Measurements from ENCODE around the gene SENP1. TPM values are rescaled to one million over a fixed set of nuclear protein-coding genes. Genes with fewer than 3 reads are reported as not detected.

The SENP1 gene
- total and polyA plus RNA-seq, 2 of the 13 experiments (the other 11 are each of a cell fraction or from before 2014, with no cell fraction given), result 14.0 to 20.2 TPM

DNA sequence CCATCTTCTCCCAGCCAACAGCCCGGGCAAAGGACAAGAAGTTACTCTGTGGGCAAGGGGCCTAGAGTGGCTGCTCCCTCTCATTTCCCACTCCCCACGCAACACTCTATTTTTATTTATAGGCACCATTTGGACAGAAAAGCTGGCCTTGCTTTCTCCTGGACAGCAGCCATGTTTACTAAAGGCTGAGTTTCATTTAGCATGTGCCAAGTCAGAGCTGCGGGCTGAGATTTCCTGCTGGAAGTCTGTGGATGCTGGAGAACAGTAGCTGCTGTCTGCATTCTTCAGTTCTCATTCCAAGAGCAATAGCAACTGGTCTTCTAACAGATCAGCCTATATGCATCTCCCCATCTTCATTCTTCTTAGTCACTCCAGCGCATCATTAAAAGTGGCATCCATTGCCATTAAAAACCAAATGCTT lies 109.9 kb downstream of the SENP1 start (continued):
- TF ChIP-seq, protein P1, sequence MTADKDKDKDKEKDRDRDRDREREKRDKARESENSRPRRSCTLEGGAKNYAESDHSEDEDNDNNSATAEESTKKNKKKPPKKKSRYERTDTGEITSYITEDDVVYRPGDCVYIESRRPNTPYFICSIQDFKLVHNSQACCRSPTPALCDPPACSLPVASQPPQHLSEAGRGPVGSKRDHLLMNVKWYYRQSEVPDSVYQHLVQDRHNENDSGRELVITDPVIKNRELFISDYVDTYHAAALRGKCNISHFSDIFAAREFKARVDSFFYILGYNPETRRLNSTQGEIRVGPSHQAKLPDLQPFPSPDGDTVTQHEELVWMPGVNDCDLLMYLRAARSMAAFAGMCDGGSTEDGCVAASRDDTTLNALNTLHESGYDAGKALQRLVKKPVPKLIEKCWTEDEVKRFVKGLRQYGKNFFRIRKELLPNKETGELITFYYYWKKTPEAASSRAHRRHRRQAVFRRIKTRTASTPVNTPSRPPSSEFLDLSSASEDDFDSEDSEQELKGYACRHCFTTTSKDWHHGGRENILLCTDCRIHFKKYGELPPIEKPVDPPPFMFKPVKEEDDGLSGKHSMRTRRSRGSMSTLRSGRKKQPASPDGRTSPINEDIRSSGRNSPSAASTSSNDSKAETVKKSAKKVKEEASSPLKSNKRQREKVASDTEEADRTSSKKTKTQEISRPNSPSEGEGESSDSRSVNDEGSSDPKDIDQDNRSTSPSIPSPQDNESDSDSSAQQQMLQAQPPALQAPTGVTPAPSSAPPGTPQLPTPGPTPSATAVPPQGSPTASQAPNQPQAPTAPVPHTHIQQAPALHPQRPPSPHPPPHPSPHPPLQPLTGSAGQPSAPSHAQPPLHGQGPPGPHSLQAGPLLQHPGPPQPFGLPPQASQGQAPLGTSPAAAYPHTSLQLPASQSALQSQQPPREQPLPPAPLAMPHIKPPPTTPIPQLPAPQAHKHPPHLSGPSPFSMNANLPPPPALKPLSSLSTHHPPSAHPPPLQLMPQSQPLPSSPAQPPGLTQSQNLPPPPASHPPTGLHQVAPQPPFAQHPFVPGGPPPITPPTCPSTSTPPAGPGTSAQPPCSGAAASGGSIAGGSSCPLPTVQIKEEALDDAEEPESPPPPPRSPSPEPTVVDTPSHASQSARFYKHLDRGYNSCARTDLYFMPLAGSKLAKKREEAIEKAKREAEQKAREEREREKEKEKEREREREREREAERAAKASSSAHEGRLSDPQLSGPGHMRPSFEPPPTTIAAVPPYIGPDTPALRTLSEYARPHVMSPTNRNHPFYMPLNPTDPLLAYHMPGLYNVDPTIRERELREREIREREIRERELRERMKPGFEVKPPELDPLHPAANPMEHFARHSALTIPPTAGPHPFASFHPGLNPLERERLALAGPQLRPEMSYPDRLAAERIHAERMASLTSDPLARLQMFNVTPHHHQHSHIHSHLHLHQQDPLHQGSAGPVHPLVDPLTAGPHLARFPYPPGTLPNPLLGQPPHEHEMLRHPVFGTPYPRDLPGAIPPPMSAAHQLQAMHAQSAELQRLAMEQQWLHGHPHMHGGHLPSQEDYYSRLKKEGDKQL (CRISPR knock-in tag; IDR thresholded peaks at IDR 0.05; ENCODE audit: low read depth), result no peak
- TF ChIP-seq, protein P2, sequence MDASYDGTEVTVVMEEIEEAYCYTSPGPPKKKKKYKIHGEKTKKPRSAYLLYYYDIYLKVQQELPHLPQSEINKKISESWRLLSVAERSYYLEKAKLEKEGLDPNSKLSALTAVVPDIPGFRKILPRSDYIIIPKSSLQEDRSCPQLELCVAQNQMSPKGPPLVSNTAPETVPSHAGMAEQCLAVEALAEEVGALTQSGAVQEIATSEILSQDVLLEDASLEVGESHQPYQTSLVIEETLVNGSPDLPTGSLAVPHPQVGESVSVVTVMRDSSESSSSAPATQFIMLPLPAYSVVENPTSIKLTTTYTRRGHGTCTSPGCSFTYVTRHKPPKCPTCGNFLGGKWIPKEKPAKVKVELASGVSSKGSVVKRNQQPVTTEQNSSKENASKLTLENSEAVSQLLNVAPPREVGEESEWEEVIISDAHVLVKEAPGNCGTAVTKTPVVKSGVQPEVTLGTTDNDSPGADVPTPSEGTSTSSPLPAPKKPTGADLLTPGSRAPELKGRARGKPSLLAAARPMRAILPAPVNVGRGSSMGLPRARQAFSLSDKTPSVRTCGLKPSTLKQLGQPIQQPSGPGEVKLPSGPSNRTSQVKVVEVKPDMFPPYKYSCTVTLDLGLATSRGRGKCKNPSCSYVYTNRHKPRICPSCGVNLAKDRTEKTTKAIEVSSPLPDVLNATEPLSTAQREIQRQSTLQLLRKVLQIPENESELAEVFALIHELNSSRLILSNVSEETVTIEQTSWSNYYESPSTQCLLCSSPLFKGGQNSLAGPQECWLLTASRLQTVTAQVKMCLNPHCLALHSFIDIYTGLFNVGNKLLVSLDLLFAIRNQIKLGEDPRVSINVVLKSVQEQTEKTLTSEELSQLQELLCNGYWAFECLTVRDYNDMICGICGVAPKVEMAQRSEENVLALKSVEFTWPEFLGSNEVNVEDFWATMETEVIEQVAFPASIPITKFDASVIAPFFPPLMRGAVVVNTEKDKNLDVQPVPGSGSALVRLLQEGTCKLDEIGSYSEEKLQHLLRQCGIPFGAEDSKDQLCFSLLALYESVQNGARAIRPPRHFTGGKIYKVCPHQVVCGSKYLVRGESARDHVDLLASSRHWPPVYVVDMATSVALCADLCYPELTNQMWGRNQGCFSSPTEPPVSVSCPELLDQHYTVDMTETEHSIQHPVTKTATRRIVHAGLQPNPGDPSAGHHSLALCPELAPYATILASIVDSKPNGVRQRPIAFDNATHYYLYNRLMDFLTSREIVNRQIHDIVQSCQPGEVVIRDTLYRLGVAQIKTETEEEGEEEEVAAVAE (CRISPR knock-in tag; IDR thresholded peaks at IDR 0.05; ENCODE audit: borderline replicate concordance), result no peak

DNA sequence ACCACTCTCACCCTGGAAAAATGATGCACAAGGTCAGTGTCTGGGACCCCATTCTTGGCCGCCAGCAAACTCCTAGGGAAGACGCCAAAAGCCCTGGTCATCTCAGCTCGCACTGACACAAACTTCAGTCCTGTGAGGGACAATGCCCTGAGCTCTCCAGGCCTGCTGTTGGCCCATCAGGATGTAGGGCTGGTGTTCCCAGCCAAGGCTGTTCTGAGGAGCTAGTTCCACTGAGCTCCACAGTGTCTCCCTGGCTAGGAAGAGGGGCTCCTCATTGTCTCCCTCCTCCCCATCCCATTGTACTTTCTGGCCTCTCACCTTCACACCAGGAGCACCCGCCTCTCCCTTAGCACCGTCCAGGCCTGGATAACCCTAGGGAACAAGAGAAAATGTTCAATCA lies 112.4 kb downstream of the SENP1 start:
- no peaks in the 10 kb centered on the region; a peak in 1 of 5 replicates for H3K36me3 ChIP-seq (replicated peaks in 1 of 2; ENCODE audit: control insufficient read depth in 1 of 2, insufficient read depth in 2 of 2, low read length in 2 of 2)
- no peak for ATAC-seq
- no peaks in the 10 kb centered on the region for H4K20me1 ChIP-seq (ENCODE audit: insufficient read depth, low read length)
- no peak overlapping the region for H3K27ac ChIP-seq (ENCODE audit: extremely low read length, insufficient read depth, low read length)
- no peaks in the 10 kb centered on the region for H3K79me2 ChIP-seq (ENCODE audit: insufficient read depth, low read length)
- H2AFZ ChIP-seq (ENCODE audit: low read length), result no peak overlapping the region
- WGBS (ENCODE audit: low lambda C conversion rate), result 57% methylated on average over 3 of the region's 5 CpGs
- ChIA-PET CTCF (ENCODE audit: low intra/inter-chr PET ratio, low total read pairs) (no interaction called here), POLR2A (no interaction called here)
- no peak overlapping the region for H3K4me3 ChIP-seq (replicated peaks in 1 of 3; ENCODE audit: insufficient read depth in 1 of 3, low read depth in 2 of 3, low read length in 3 of 3)
- no peak for DNase-seq (ENCODE audit: low spot score)
- FAIRE-seq, result no peak
- intact Hi-C loops (cut with micrococcal nuclease; ENCODE audit: unreplicated experiment) (no loop called here), in situ Hi-C loops (cut with HindIII; ENCODE audit: extremely low pct_ligation_motif_present, low pct_unique_long_range_greater_than_20kb) (no loop called here)
- no peak overlapping the region for H3K9ac ChIP-seq (ENCODE audit: insufficient read depth, low read depth, low read length)
- H3K4me2 ChIP-seq (ENCODE audit: low read depth, low read length), result no peak overlapping the region
- H3K9me3 ChIP-seq (ENCODE audit: low read length), result no peaks in the 10 kb centered on the region
- BruUV-seq (replicated peaks), result no TSS peak
- no peaks in the 10 kb centered on the region for H3K4me1 ChIP-seq (ENCODE audit: insufficient read depth, low read length)
- no peaks in the 10 kb centered on the region for H3K27me3 ChIP-seq (ENCODE audit: control insufficient read depth in 1 of 2, insufficient read depth in 2 of 2, low read length in 2 of 2)
- TF ChIP-seq, protein P3, sequence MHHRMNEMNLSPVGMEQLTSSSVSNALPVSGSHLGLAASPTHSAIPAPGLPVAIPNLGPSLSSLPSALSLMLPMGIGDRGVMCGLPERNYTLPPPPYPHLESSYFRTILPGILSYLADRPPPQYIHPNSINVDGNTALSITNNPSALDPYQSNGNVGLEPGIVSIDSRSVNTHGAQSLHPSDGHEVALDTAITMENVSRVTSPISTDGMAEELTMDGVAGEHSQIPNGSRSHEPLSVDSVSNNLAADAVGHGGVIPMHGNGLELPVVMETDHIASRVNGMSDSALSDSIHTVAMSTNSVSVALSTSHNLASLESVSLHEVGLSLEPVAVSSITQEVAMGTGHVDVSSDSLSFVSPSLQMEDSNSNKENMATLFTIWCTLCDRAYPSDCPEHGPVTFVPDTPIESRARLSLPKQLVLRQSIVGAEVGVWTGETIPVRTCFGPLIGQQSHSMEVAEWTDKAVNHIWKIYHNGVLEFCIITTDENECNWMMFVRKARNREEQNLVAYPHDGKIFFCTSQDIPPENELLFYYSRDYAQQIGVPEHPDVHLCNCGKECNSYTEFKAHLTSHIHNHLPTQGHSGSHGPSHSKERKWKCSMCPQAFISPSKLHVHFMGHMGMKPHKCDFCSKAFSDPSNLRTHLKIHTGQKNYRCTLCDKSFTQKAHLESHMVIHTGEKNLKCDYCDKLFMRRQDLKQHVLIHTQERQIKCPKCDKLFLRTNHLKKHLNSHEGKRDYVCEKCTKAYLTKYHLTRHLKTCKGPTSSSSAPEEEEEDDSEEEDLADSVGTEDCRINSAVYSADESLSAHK (CRISPR knock-in tag; IDR thresholded peaks at IDR 0.05; ENCODE audit: borderline replicate concordance), result no peak
- TF ChIP-seq ZFP62 (CRISPR knock-in tag; IDR thresholded peaks at IDR 0.05) (no peak), MTF2 (CRISPR knock-in tag; IDR thresholded peaks at IDR 0.05; ENCODE audit: borderline replicate concordance) (no peak)
- TF ChIP-seq, protein P4, sequence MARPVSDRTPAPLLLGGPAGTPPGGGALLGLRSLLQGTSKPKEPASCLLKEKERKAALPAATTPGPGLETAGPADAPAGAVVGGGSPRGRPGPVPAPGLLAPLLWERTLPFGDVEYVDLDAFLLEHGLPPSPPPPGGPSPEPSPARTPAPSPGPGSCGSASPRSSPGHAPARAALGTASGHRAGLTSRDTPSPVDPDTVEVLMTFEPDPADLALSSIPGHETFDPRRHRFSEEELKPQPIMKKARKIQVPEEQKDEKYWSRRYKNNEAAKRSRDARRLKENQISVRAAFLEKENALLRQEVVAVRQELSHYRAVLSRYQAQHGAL (CRISPR knock-in tag; IDR thresholded peaks at IDR 0.05; ENCODE audit: not compliant biosample characterization), result no peak
- TF ChIP-seq, protein P5, sequence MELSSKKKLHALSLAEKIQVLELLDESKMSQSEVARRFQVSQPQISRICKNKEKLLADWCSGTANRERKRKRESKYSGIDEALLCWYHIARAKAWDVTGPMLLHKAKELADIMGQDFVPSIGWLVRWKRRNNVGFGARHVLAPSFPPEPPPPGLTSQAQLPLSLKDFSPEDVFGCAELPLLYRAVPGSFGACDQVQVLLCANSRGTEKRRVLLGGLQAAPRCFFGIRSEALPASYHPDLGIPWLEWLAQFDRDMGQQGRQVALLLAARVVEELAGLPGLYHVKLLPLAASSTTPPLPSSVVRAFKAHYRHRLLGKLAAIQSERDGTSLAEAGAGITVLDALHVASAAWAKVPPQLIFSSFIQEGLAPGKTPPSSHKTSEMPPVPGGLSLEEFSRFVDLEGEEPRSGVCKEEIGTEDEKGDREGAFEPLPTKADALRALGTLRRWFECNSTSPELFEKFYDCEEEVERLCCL (CRISPR knock-in tag; IDR thresholded peaks at IDR 0.05; ENCODE audit: borderline replicate concordance), result no peak

Data from HepG2 (cell line).